ENCODE measurements around the gene UEVLD. TPM values are rescaled to one million over a fixed set of nuclear protein-coding genes. Genes with fewer than 3 reads are reported as not detected.
"Not testable (repeated sequence)": the region's sequence is repeated elsewhere in the genome, so short reads cannot be mapped to it uniquely, and the experiment has no call there.

Gene UEVLD
- total RNA-seq, 1 experiment from 2014 or later, result 22.0 TPM

GRCh38 chr11:18611196-18611595 lies 22.7 kb upstream of the UEVLD start:
- H3K4me3 ChIP-seq, result no peak overlapping the region
- no peaks in the 10 kb centered on the region for H3K27me3 ChIP-seq (replicated peaks)
- peaks cover 13% of the 10 kb centered on the region for H3K36me3 ChIP-seq
- no peak for DNase-seq (ENCODE audit: low read depth in 1 of 2, low spot score in 2 of 2)
- no peaks in the 10 kb centered on the region for H3K9me3 ChIP-seq (replicated peaks)
- no peak overlapping the region for H3K27ac ChIP-seq
- H3K4me1 ChIP-seq (replicated peaks), result no peaks in the 10 kb centered on the region

GRCh38 chr11:18608376-18608775 lies 19.8 kb upstream of the UEVLD start:
- Histone ChIP-seq H3K4me3 (no peak overlapping the region), H3K27ac (no peak overlapping the region), H3K9me3 (replicated peaks) (no peaks in the 10 kb centered on the region), H3K27me3 (replicated peaks) (no peaks in the 10 kb centered on the region), H3K4me1 (replicated peaks) (no peaks in the 10 kb centered on the region), H3K36me3 (peaks cover 7% of the 10 kb centered on the region)
- DNase-seq (ENCODE audit: low read depth in 1 of 2, low spot score in 2 of 2), result no peak

- H3K27ac ChIP-seq, result no peak overlapping the region
- H3K27me3 ChIP-seq (replicated peaks), result no peaks in the 10 kb centered on the region
- H3K4me1 ChIP-seq (replicated peaks), result no peaks in the 10 kb centered on the region
- H3K9me3 ChIP-seq (replicated peaks), result no peaks in the 10 kb centered on the region
- no peak for DNase-seq (ENCODE audit: low read depth in 1 of 2, low spot score in 2 of 2)
- no peaks in the 10 kb centered on the region for H3K36me3 ChIP-seq
- H3K4me3 ChIP-seq, result no peak overlapping the region
Measured at GRCh38 chr11:18600915-18601569, 12.5 kb upstream of the UEVLD start.

GRCh38 chr11:18599739-18600230 lies 11.3 kb upstream of the UEVLD start, which contains the start of gene MISFA:
MISFA (plus strand) TSS chr11:18599789; CDS start chr11:18599929, 140 bp downstream.
- DNase-seq (ENCODE audit: low read depth in 1 of 2, low spot score in 2 of 2), result no peak
- Histone ChIP-seq H3K4me3 (no peak within 1 kb of the TSS), H3K9me3 (replicated peaks) (no peaks in the 10 kb centered on the region), H3K36me3 (no peaks in the 10 kb centered on the region), H3K27ac (no peak within 1 kb of the TSS), H3K27me3 (replicated peaks) (no peaks in the 10 kb centered on the region), H3K4me1 (replicated peaks) (no peaks in the 10 kb centered on the region)

- Histone ChIP-seq H3K4me3 (no peak overlapping the region), H3K36me3 (no peaks in the 10 kb centered on the region), H3K27me3 (replicated peaks) (no peaks in the 10 kb centered on the region), H3K4me1 (replicated peaks) (no peaks in the 10 kb centered on the region), H3K9me3 (replicated peaks) (no peaks in the 10 kb centered on the region), H3K27ac (no peak overlapping the region)
- no peak for DNase-seq (ENCODE audit: low read depth in 1 of 2, low spot score in 2 of 2)
Measured at GRCh38 chr11:18594999-18595749, 6.6 kb upstream of the UEVLD start.

GRCh38 chr11:18594088-18594487 lies 5.6 kb upstream of the UEVLD start:
- H3K9me3 ChIP-seq (replicated peaks); H3K4me1 ChIP-seq (replicated peaks); H3K27ac ChIP-seq; H3K27me3 ChIP-seq (replicated peaks); H3K36me3 ChIP-seq; DNase-seq (ENCODE audit: low read depth in 1 of 2, low spot score in 2 of 2); H3K4me3 ChIP-seq: not testable (repeated sequence)

GRCh38 chr11:18590571-18590970 lies 2.0 kb upstream of the UEVLD start:
- no peak for DNase-seq (ENCODE audit: low read depth in 1 of 2, low spot score in 2 of 2)
- Histone ChIP-seq H3K4me3 (no peak overlapping the region), H3K36me3 (no peaks in the 10 kb centered on the region; the same call in 1 of the 2 replicates), H3K27ac (no peak overlapping the region), H3K27me3 (replicated peaks) (no peaks in the 10 kb centered on the region), H3K4me1 (replicated peaks) (peaks cover 5% of the 10 kb centered on the region; the same call in 1 of the 2 replicates), H3K9me3 (replicated peaks) (no peaks in the 10 kb centered on the region)

- Histone ChIP-seq H3K27me3 (replicated peaks) (no peaks in the 10 kb centered on the region), H3K27ac (no peak overlapping the region), H3K9me3 (replicated peaks) (no peaks in the 10 kb centered on the region), H3K4me1 (replicated peaks) (no peaks in the 10 kb centered on the region), H3K36me3 (no peaks in the 10 kb centered on the region), H3K4me3 (no peak overlapping the region)
- DNase-seq (ENCODE audit: low read depth in 1 of 2, low spot score in 2 of 2), result no peak
Measured at GRCh38 chr11:18581825-18582224, 6.7 kb downstream of the UEVLD start.

- H3K36me3 ChIP-seq, result no peaks in the 10 kb centered on the region
- no peaks in the 10 kb centered on the region for H3K27me3 ChIP-seq (replicated peaks)
- H3K4me3 ChIP-seq, result no peak overlapping the region
- no peaks in the 10 kb centered on the region for H3K9me3 ChIP-seq (replicated peaks)
- H3K4me1 ChIP-seq (replicated peaks), result no peaks in the 10 kb centered on the region
- no peak overlapping the region for H3K27ac ChIP-seq
- DNase-seq (ENCODE audit: low read depth in 1 of 2, low spot score in 2 of 2), result no peak
Measured at GRCh38 chr11:18580113-18580766, 8.3 kb downstream of the UEVLD start.

GRCh38 chr11:18578975-18579598 lies 9.4 kb downstream of the UEVLD start:
- DNase-seq (ENCODE audit: low read depth in 1 of 2, low spot score in 2 of 2), result no peak
- Histone ChIP-seq H3K9me3 (replicated peaks) (no peaks in the 10 kb centered on the region), H3K27me3 (replicated peaks) (no peaks in the 10 kb centered on the region), H3K4me3 (no peak overlapping the region), H3K4me1 (replicated peaks) (no peaks in the 10 kb centered on the region), H3K36me3 (peaks cover 2% of the 10 kb centered on the region; the same call in 1 of the 2 replicates), H3K27ac (no peak overlapping the region)

- Histone ChIP-seq H3K27ac (no peak overlapping the region), H3K36me3 (peaks cover 2% of the 10 kb centered on the region; the same call in 1 of the 2 replicates), H3K9me3 (replicated peaks) (no peaks in the 10 kb centered on the region), H3K27me3 (replicated peaks) (no peaks in the 10 kb centered on the region), H3K4me1 (replicated peaks) (no peaks in the 10 kb centered on the region), H3K4me3 (no peak overlapping the region)
- no peak for DNase-seq (ENCODE audit: low read depth in 1 of 2, low spot score in 2 of 2)
Measured at GRCh38 chr11:18575361-18575760, 13.2 kb downstream of the UEVLD start.

- Histone ChIP-seq H3K27ac (no peak overlapping the region), H3K27me3 (replicated peaks) (no peaks in the 10 kb centered on the region), H3K4me3 (no peak overlapping the region), H3K36me3 (no peaks in the 10 kb centered on the region), H3K4me1 (replicated peaks) (no peaks in the 10 kb centered on the region), H3K9me3 (replicated peaks) (no peaks in the 10 kb centered on the region)
- DNase-seq (ENCODE audit: low read depth in 1 of 2, low spot score in 2 of 2), result no peak
Measured at GRCh38 chr11:18567081-18567480, 21.5 kb downstream of the UEVLD start.

- no peak for DNase-seq (ENCODE audit: low read depth in 1 of 2, low spot score in 2 of 2)
- no peaks in the 10 kb centered on the region for H3K27me3 ChIP-seq (replicated peaks)
- no peaks in the 10 kb centered on the region for H3K4me1 ChIP-seq (replicated peaks)
- no peak overlapping the region for H3K27ac ChIP-seq
- no peak overlapping the region for H3K4me3 ChIP-seq
- H3K9me3 ChIP-seq (replicated peaks), result no peaks in the 10 kb centered on the region
- no peaks in the 10 kb centered on the region for H3K36me3 ChIP-seq
Measured at GRCh38 chr11:18566406-18566805, 22.1 kb downstream of the UEVLD start.
